Nucleus accumbens (tissue), 56 donors: ENCODE results near the gene IP6K1.
A peak's percentile ranks its signal among the peaks of the same experiment; 100 is the strongest.

ENCODE experiments used
- DNase-seq, 56 donors: peaks; one replicate each; lab custom pipeline; 2025; lab: John Stamatoyannopoulos, UW

IP6K1 gene

GRCh38 chr3:49715611-49716121 lies 70.7 kb downstream of the IP6K1 start:
- no peak for DNase-seq

DNA sequence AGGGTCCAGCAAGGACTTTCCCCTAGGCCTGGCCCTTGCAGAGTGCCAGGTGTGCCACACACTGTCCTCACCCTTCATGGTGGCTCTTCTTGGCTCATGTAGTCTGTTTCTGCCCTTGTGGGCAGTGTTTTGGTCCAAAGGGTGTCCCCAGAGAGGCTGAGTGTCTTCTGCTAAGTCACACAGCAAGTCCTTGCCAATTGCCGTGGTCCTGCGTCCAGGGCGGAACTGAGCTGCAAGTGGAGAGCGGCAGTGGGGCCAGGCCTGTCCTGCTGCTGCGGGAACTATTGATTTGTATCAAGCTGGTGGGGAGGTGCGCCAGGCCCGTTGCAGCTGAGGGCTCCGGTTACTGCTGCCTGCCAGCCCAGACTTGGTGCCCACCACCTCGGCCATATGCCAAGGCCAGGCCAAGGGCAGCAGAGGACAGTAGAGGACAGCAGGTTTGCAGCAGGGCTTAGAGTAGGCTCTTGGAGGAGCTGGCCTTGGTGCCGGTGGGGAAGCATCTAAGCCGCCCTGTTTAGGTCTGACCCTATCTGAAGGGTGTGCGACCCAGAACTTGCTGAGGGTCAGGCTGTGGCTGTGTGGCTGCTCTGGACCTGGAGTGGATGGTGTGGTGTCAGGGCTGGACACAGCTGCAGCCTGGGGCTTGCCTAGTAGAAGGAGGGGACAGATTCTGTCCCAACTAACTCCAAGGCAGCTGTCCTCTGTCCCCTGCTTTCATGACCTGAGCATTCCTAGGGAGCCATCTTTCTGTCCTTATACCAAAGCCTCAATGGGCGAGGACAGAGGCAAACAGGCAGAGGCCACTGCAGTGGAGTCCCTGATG lies 71.4 kb downstream of the IP6K1 start:
- no peak for DNase-seq

DNA sequence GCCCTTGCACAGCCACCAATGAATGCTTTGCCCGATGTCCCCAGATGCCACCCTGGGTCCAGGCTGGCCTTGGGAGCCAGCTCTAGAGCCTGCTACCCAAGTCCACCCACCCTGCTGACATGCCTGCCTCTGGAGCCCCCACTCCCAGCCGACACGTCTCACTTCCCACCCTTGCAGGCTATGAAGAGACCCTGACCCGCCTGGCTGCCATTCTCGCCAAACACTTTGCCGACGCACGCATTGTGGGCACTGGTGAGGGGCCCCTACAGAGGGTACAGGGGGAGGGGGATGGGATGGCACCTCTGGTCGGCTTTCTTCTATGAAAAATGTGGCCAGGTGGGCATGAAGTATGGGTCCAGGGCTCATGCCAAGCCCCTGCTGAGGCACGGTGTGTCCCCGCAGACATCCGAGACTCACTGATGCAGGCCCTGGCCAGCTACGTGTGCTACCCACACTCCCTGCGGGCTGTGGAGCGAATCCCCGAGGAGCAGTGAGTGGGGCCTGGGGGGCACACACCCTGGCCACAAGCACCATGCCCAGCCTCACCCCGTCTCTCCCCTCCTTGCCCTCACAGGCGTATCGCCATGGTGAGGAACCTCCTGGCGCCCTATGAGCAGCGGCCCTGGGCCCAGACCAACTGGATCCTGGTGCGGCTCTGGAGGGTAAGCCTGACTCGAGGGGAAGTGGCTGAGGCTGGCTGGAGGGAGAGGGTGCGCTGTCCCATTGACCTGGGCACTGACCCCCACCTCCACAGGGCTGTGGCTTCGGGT lies 72.8 kb downstream of the IP6K1 start:
- DNase-seq: no peak

DNA sequence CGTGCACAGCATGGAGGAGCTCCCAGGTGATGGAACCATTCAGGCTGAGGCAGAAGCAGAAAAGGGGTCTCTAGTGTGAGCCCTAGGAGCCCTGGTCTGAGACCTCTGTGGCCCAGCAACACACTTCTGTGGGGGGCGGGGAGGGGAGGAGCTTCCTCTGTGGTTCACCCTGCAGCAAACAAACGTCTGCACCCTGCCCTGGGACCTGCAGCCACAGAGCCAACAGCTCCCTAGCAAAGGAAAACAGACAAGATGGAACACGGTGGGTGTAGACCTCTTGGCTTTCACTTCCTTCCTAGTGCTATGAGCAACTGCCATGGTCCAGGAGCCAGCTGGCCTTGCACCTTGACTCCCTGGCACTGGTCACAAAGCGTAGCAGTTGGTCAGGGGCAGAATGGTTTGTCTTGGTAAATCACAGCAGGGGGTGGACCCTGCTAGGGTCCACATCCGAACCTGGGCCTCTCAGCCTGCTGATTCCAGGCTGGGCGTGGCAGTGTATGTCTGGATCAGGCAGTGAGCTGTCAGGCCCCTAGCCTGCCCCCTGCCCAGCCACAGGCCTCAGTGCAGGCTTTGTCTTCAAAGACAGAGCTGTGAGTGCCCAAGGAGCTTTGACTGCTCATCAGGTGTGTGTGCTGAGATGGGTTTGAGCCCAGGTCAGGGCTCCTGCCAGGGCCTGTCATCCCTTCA lies 73.6 kb downstream of the IP6K1 start:
- DNase-seq: no peak

GRCh38 chr3:49712166-49712565 lies 74.2 kb downstream of the IP6K1 start:
- DNase-seq: no peak

DNA sequence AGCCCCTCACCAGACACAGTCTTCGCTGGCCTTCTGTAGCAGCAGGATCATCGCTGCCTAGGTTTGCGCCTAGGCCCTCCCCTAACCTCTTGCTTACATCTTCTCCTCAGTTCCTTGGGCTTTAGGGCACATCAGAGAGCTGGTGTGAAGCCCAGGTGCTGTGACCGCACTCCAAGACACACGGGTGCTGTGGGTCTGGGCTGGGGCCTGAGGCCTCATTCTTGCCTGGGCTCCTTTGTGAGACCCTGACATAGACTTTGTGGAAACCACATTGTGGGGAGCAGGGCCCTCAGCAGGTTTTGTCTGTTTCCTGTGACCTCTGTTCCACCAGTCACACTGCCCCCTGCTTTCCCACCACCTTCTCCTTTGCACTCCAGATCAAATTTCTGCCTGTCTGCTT lies 74.9 kb downstream of the IP6K1 start:
- no peak for DNase-seq

DNA sequence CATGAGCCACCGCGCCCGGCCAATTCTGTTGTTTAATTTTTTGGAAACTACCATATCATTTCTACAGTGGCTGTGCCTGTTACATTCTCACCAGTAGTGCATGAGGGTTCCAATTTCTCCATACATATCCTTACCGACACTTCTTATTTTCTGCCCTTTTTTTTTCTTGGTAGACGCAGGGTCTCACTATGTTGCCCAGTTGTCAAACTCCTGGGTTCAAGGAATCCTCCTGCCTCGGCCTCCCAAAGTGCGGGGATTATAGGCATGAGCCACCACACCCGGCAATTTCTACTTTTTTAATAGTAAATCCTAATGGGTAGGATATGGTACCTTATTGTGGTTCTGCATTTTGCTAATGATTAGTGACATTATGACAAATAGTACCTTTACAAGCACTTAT lies 76.5 kb downstream of the IP6K1 start:
- no peak for DNase-seq

GRCh38 chr3:49707113-49707480 lies 79.2 kb downstream of the IP6K1 start:
- no peak for DNase-seq

- DNase-seq: no peak
These were observed 79.8 kb downstream of the IP6K1 start for GRCh38 chr3:49706456-49707112.

DNA sequence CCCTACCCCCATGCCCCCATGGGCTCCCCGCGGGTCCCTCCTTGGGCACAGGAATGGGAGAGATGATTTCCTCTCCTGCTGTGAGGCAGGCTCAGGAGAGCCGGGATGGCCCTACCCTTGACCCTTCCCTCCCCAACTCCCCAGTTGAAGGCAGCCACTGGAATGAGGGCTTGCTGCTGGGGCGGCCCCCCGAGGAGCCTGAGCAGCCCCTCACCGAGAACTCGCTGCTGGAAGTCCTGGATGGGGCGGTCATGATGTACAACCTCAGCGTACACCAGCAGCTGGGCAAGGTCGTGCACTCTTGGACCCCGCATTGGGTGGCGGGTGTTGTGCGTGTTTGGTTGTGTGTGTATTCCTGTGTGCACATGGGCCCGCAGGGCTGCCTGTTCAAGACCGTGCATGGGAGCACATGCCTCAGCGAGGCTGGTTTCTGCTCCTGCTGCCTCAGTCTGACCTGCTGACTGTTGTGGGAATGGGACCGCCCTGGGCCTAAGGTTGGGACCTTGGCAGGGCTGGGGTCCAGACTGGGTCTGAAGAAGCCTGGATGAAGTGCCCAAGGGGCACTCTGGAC lies 80.9 kb downstream of the IP6K1 start:
- DNase-seq: no peak

DNA sequence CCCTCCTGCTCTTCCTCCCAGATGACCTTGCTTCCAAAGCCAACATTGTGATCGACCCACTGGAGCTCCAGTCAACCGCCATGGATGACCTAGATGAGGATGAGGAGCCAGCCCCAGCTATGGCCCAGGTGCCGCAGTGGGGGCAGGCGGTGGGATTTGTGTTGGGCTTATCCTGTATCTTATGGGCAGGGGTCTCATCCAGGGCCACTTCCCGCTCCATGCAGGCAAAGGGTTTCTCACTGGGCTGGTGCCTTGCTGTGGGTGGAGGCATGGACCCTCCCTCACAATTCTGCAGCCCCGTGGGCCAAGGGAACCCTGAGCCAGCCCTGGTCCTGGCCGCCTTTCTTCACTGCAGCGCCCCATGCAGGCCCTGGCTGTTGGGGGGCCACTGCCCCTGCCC lies 81.7 kb downstream of the IP6K1 start:
- no peak for DNase-seq

GRCh38 chr3:49703956-49704355 lies 82.4 kb downstream of the IP6K1 start:
- no peak for DNase-seq

DNA sequence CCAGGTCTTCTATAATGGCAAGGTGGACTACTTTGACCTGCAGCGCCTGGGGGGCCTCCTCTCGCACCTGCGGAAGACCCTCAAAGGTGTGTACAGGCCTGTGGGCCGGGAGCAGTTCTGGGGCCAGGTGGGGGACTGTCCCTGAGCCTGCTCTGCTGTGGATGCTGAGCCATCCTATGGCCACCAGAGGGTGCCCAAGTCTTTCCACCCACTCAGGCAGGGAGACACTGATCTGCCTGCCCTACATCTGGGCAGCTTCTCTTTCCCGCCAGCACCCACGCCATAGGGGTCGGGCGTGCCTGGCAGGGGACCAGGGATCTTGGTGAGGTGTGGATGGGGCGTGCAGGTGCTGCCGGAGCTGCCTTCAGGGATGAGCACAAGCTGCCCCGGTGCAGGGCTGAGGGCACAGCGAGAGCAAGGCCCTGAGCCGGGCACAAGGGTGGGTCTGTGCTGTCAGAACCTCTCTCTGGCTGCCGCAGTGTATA lies 82.9 kb downstream of the IP6K1 start:
- peak in 37 of 56 donors; percentile 2 to 71 (median 21) for DNase-seq

GRCh38 chr3:49702672-49703071 lies 83.7 kb downstream of the IP6K1 start:
- no peak for DNase-seq

DNA sequence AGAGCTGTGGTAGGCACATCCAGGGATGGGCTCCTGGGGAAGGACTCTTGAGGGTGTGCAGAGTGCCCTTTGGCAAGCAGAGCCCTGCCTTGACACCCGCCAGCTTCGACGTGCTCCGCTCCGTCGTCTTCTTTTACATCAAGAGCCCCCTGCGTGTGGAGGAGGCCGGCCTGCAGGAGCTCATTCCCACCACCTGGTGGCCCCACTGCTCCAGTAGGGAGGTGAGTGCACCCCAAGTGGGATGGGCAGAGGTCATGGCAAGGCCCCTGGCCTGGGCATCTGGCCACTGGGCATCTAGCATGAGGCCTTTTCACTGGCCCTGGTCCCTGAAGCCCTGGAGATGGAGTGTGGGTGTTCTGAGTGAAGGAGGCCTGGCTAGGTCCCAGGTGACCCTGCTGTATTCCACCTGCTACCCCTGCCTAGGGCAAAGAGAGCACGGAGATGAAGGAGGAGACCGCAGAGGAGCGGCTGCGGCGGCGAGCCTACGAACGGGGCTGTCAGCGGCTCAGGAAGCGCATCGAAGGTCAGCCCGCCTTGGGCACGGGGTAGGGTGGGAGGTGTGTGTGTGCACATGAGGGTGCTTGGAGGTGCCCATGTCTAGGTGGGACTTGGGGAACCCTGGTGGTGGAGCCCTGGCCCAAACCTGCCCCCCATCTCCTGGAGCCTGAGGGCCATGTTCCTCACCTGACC lies 84.8 kb downstream of the IP6K1 start:
- DNase-seq: no peak

DNA sequence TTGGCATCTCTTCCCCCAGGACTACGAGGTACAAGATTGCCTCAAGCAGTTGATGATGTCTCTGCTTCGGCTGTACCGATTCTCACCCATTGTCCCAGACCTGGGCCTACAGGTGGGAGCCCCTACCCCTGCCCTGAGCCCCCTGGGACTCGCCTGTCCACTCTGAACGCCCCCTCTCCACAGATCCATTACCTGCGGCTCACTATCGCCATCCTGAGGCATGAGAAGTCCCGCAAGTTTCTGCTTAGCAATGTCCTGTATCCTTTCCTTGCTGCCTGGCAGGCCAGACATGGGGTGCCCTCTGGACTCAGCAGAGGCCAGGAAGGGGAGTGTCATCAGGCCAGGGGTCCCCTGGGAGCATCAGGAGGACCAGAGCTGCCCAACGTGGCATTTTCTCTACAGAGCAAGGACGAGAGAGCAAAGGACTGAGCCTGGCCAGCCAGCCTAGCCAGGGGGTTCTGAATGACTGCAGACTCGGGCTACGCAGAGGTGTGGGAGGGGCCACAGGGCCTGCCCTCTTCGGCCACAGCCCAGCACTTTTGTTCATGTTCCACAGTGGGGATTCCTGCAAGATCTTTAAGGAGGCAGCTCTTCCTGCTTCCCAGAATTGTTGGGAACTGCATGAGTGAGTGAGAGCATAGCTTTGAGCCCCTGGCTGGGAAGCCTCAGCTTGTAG lies 85.8 kb downstream of the IP6K1 start:
- no peak for DNase-seq

GRCh38 chr3:49700014-49700413 lies 86.3 kb downstream of the IP6K1 start:
- no peak for DNase-seq

GRCh38 chr3:49699281-49699979 lies 86.9 kb downstream of the IP6K1 start:
- no peak for DNase-seq
